GM12878 (cell line): ENCODE data around the gene CD248. TPM values are rescaled to one million over a fixed set of nuclear protein-coding genes. Genes with fewer than 3 reads are reported as not detected.

Source experiments
- ATAC-seq: fragments of 200-7000 bp; cut with Tn5 transposase; 3 replicates; pipeline ENCODE4 v1.9.1; 2020; ENCODE audit warnings: mild to moderate bottlenecking, moderate library complexity
- BruUV-seq: library from RNA; stranded (reverse); fragments of 400-500 nt; replicated peaks from 2 replicates; lab custom pipeline; 2021; lab: Mats Ljungman, UMichigan
- CTCF ChIA-PET: fragments of 300-600 bp; sonication (Branson Sonifier 250); formaldehyde crosslinking; extraction: SDS; loops from one replicate; lab custom pipeline; 2021; ENCODE audit warnings: inconsistent platforms; lab: Yijun Ruan, JAX
- POLR2A ChIA-PET: fragments of 350-600 bp; formaldehyde crosslinking; extraction: SDS; loops from one replicate; lab custom pipeline; 2021; ENCODE audit warnings: inconsistent platforms; lab: Charles Lee
- RAD21 ChIA-PET: fragments of 300-600 bp; sonication (Branson Sonifier 250); formaldehyde crosslinking; loops from one replicate; lab custom pipeline; 2023; ENCODE audit warnings: antibody characterized with exemption; ENCODE audit not compliant: unreplicated experiment; lab: Charles Lee
- SMC1A ChIA-PET: fragments of 300-600 bp; sonication (Branson Sonifier 250); formaldehyde crosslinking; loops from one replicate; lab custom pipeline; 2023; ENCODE audit not compliant: unreplicated experiment, uncharacterized antibody; lab: Charles Lee
- DNase-seq: peaks from one replicate; pipeline ENCODE4 v3.0.0-alpha.2; 2011; ENCODE audit warnings: low read depth, low spot score
- FAIRE-seq: peaks from 3 replicates; lab custom pipeline; 2011; peaks lifted over from hg19 to GRCh38; lab: Jason Lieb, UNC
- H2AFZ ChIP-seq: 2 replicates; pipeline ENCODE4 v1.6.0; 2011; ENCODE audit warnings: low read depth, low read length, control low read depth; ENCODE audit not compliant: control insufficient read depth
- H3K27ac ChIP-seq: 2 replicates; pipeline ENCODE4 v1.5.1; 2011; ENCODE audit warnings: control low read depth; ENCODE audit not compliant: control insufficient read depth, insufficient read depth
- H3K27me3 ChIP-seq, 2 experiments: replicated peaks in 1 of 2; 2 replicates each; pipeline versions ENCODE4 v1.6.0 to v1.6.1; 2011; ENCODE audit warnings: low read length in 1 of 2; ENCODE audit not compliant: control insufficient read depth in 2 of 2, insufficient read depth in 2 of 2
- H3K36me3 ChIP-seq, 2 experiments: 2 replicates each; pipeline ENCODE4 v1.5.1; 2011; ENCODE audit warnings: low read length in 1 of 2; ENCODE audit not compliant: control insufficient read depth in 2 of 2, insufficient read depth in 2 of 2
- H3K4me1 ChIP-seq: 2 replicates; pipeline ENCODE4 v1.6.1; 2011; ENCODE audit warnings: mild to moderate bottlenecking, low read length, moderate library complexity, mixed read lengths; ENCODE audit not compliant: control insufficient read depth, insufficient read depth
- H3K4me2 ChIP-seq: 2 replicates; pipeline ENCODE4 v1.6.0; 2011; ENCODE audit warnings: control low read depth; ENCODE audit not compliant: control insufficient read depth, insufficient read depth
- H3K4me3 ChIP-seq: fragments of 200-600 bp; sonication (generic); 2 replicates; pipeline ENCODE4 v1.5.1; 2016
- H3K79me2 ChIP-seq: 2 replicates; pipeline ENCODE4 v1.6.0; 2011; ENCODE audit warnings: low read length; ENCODE audit not compliant: control insufficient read depth, insufficient read depth
- H3K9ac ChIP-seq: 2 replicates; pipeline ENCODE4 v1.8.0; 2011; ENCODE audit warnings: low read length, control low read depth, mixed read lengths; ENCODE audit not compliant: control insufficient read depth, insufficient read depth
- H3K9me3 ChIP-seq: replicated peaks from 3 replicates; pipeline ENCODE4 v1.5.1; 2011; ENCODE audit warnings: mild to moderate bottlenecking, low read length; ENCODE audit not compliant: control insufficient read depth, insufficient read depth
- H4K20me1 ChIP-seq: 2 replicates; pipeline ENCODE4 v1.6.0; 2011; ENCODE audit not compliant: control insufficient read depth, insufficient read depth
- ATF3 ChIP-seq: IDR thresholded peaks from 2 replicates; pipeline ENCODE4 v1.6.1; 2011; ENCODE audit warnings: low read depth, mild to moderate bottlenecking, low read length, moderate library complexity, borderline replicate concordance; ENCODE audit errors: extremely low read depth
- ATF7 ChIP-seq: fragments of 450-650 bp; IDR thresholded peaks from 2 replicates; pipeline ENCODE4 v1.6.1; 2016; ENCODE audit warnings: low read depth, mild to moderate bottlenecking
- BACH1 ChIP-seq: fragments of 450-650 bp; IDR thresholded peaks from 2 replicates; pipeline ENCODE4 v1.6.1; 2017; ENCODE audit warnings: mild to moderate bottlenecking, borderline replicate concordance
- BHLHE40 ChIP-seq, 2 experiments: fragments of 450-650 bp in 1 of 2; IDR thresholded peaks; 2 replicates each; pipeline ENCODE4 v1.6.1; 2011 to 2017; ENCODE audit warnings: low read depth in 2 of 2, borderline replicate concordance in 1 of 2, improper control_type of control experiment in 1 of 2, low read length in 1 of 2, mild to moderate bottlenecking in 1 of 2
- MEF2A ChIP-seq: IDR thresholded peaks from 2 replicates; pipeline ENCODE4 v1.6.1; 2011; ENCODE audit warnings: low read depth, mild to moderate bottlenecking, low read length, moderate library complexity; ENCODE audit not compliant: insufficient read depth
- NR2C2 ChIP-seq: IDR thresholded peaks from 2 replicates; pipeline ENCODE4 v1.6.1; 2011; ENCODE audit warnings: borderline replicate concordance, low read depth; ENCODE audit not compliant: control insufficient read depth, insufficient read length
- RUNX3 ChIP-seq: IDR thresholded peaks from 2 replicates; pipeline ENCODE4 v1.6.1; 2012; ENCODE audit warnings: low read length, inconsistent platforms
- SREBF2 ChIP-seq: IDR thresholded peaks from 2 replicates; pipeline ENCODE4 v1.6.1; 2012; ENCODE audit warnings: mild to moderate bottlenecking, low read length
- TAF1 ChIP-seq: IDR thresholded peaks from 2 replicates; pipeline ENCODE4 v1.6.1; 2011; ENCODE audit warnings: mild to moderate bottlenecking, low read depth, low read length, borderline replicate concordance
- TCF12 ChIP-seq: IDR thresholded peaks from 2 replicates; pipeline ENCODE4 v1.6.1; 2011; ENCODE audit warnings: low read depth, mild to moderate bottlenecking, low read length
- ZNF207 ChIP-seq: fragments of 450-650 bp; IDR thresholded peaks from 2 replicates; pipeline ENCODE4 v1.6.1; 2014; ENCODE audit warnings: antibody characterized with exemption, mild to moderate bottlenecking, borderline replicate concordance
- ZNF217 ChIP-seq: fragments of 450-650 bp; IDR thresholded peaks from 2 replicates; pipeline ENCODE4 v1.6.1; 2017; ENCODE audit warnings: antibody characterized with exemption, mild to moderate bottlenecking
- ZNF24 ChIP-seq: fragments of 450-650 bp; IDR thresholded peaks from 2 replicates; pipeline ENCODE4 v1.6.1; 2017; ENCODE audit warnings: antibody characterized with exemption, mild to moderate bottlenecking
- ZSCAN29 ChIP-seq: fragments of 450-650 bp; IDR thresholded peaks from 2 replicates; pipeline ENCODE4 v1.6.1; 2017; ENCODE audit warnings: mild to moderate bottlenecking, moderate library complexity
- WGBS: methylation state at CpG from one replicate; pipeline ENCODE4 v1.1.6; 2016; ENCODE audit warnings: low lambda C conversion rate; ENCODE audit not compliant: insufficient replicate concordance, insufficient coverage; ENCODE audit errors: missing lambda C conversion rate; 5-methylcytosine and 5-hydroxymethylcytosine counted together
- in situ Hi-C: fragments of 300-500 bp; cut with MboI; formaldehyde crosslinking; loops from 9 replicates; pipeline ENCODE4 v1.14.3; 2018; ENCODE audit warnings: mixed read lengths
- intact Hi-C: fragments of 100-400 bp; cut with micrococcal nuclease; formaldehyde crosslinking; loops from one replicate; pipeline ENCODE4 v1.14.2; 2022; ENCODE audit not compliant: unreplicated experiment
- polyA plus RNA-seq, 11 experiments: library from polyadenylated mRNA; depleted of rRNA in 4 of 11; unstranded in 6 of 11; stranded (reverse) in 5 of 11; fragments of >200 nt; fragmentation: Nextera tagmentation in 4 of 11; fragmentation: Illumina TruSeq in 1 of 11; extraction: Ambion mirVana in 4 of 11; extraction: Trizol in 1 of 11; gene quantifications; 1 replicate in 1 of 11; 2 replicates in 10 of 11; pipeline versions ENCODE4 v1.2.1 to v1.2.3, GENCODE V29; 2011 to 2016; ENCODE audit warnings: inconsistent platforms in 2 of 11, missing spikeins in 2 of 11, low read depth in 1 of 11
- total RNA-seq, 4 experiments: library from RNA; depleted of rRNA in 3 of 4; stranded (reverse); fragments of >200 nt in 3 of 4; fragmentation: Illumina TruSeq in 1 of 4; extraction: Trizol in 1 of 4; gene quantifications; 2 replicates each; pipeline versions ENCODE4 v1.2.1 to v1.2.3, GENCODE V29; 2013 to 2021

The CD248 gene
- total and polyA plus RNA-seq, 10 of the 15 experiments (the other 5 are each of a cell fraction or from before 2014, with no cell fraction given): 0.10 to 0.21 (median 0.20) TPM; not detected in 7

DNA sequence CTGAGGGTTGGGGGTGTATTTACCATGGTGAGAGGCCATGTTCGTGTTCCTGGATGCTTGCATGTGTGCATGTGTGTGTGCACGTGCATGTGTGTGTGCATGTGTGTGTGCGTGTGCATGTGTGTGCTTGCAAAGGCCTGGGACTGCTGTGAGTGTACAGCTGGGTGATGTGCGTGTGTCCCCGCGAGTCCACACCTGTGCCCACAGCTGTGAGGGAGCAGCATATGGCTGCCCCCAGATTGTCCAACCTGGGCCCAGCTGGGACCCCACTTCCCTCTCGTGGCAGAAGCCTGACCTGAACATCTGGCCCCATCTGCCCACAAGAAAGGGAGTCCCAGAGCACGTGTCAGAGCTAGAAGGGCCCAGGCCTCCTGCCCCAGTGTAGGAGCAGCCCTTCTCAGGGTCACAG, 8.4 kb upstream of the CD248 start:
- H3K4me1 ChIP-seq: peaks cover 10% of the 10 kb centered on the region; the same call in 1 of the 2 replicates
- no peak overlapping the region for H3K9ac ChIP-seq
- H3K79me2 ChIP-seq: no peaks in the 10 kb centered on the region
- RAD21 ChIA-PET: interaction anchor here (0.6 to 1.0 kb wide), 2 partner anchors 10 to 14 kb away, joined by 3 read pairs; no protein-coding TSS in a partner anchor
- SMC1A ChIA-PET: interaction anchor here (3.4 kb wide), 1 partner anchor 13 kb away, joined by 12 read pairs; no protein-coding TSS in a partner anchor
- H3K36me3 ChIP-seq: no peaks in the 10 kb centered on the region
- no peaks in the 10 kb centered on the region; the same call in 2 of the 3 replicates for H3K9me3 ChIP-seq
- intact Hi-C loops (no loop called here), in situ Hi-C loops (no loop called here)
- 50% methylated on average over 8 of the region's 8 CpGs for WGBS
- POLR2A ChIA-PET: no interaction called here
- H3K27me3 ChIP-seq: no peaks in the 10 kb centered on the region; a peak in 1 of 4 replicates
- no peaks in the 10 kb centered on the region for H4K20me1 ChIP-seq
- no peak overlapping the region for H2AFZ ChIP-seq
- no peak for ATAC-seq
- H3K27ac ChIP-seq: no peak overlapping the region
- no peak overlapping the region for H3K4me2 ChIP-seq
- no peak for DNase-seq
- TF ChIP-seq MEF2A (no peak), TCF12 (peak; percentile 87), ZNF217 (no peak), ATF3 (no peak), NR2C2 (no peak), ZNF207 (no peak), RUNX3 (no peak), ZSCAN29 (no peak), ZNF24 (no peak), BACH1 (no peak), BHLHE40 (IDR thresholded peaks at IDR 0.05; ENCODE audit: borderline replicate concordance in 1 of 2, low read depth in 2 of 2, low read length in 1 of 2) (peak in 1 of 2 experiments; percentile 54; a peak in 1 of 4 replicates), ATF7 (no peak), TAF1 (no peak), SREBF2 (no peak)
- CTCF ChIA-PET: interaction anchor here (3.8 kb wide), 1 partner anchor 13 kb away, joined by 34 read pairs; no protein-coding TSS in a partner anchor
- no TSS peak for BruUV-seq
- H3K4me3 ChIP-seq: no peak overlapping the region
- FAIRE-seq: no peak
